Heart right ventricle (tissue), 16 donors: ENCODE results near the gene OR9Q1. TPM values are rescaled to one million over a fixed set of nuclear protein-coding genes. Genes with fewer than 3 reads are reported as not detected.

Source experiments
- ATAC-seq, 8 donors: fragments of 200-7000 bp; cut with Tn5 transposase; one replicate each; pipeline ENCODE4 v1.9.1; 2020; ENCODE audit warnings: mild to moderate bottlenecking in 8 of 8, moderate library complexity in 8 of 8, moderate number of reproducible peaks in 1 of 8
- DNase-seq, 2 donors: peaks; one replicate each; pipeline ENCODE4 v3.0.0-alpha.2; 2020
- H3K27ac ChIP-seq, 10 donors: fragments of 200-600 bp; sonication (generic) in 2 of 10; one replicate each; pipeline versions ENCODE4 v1.5.0 to v1.8.0; 2020 to 2022; ENCODE audit warnings: mild to moderate bottlenecking in 3 of 10
- H3K27me3 ChIP-seq, 7 donors: fragments of 200-600 bp; one replicate each; pipeline ENCODE4 v1.8.0; 2021 to 2022; ENCODE audit warnings: mild to moderate bottlenecking in 2 of 7
- H3K36me3 ChIP-seq, 9 donors: fragments of 200-600 bp; sonication (generic) in 1 of 9; one replicate each; pipeline versions ENCODE4 v1.5.0 to v1.8.0; 2020 to 2022; ENCODE audit warnings: mild to moderate bottlenecking in 2 of 9
- H3K4me1 ChIP-seq, 9 donors: fragments of 200-600 bp; sonication (generic) in 1 of 9; one replicate each; pipeline versions ENCODE4 v1.5.0 to v1.8.0; 2020 to 2022; ENCODE audit warnings: mild to moderate bottlenecking in 4 of 9
- H3K4me3 ChIP-seq, 10 donors: fragments of 200-600 bp; sonication (generic) in 2 of 10; one replicate each; pipeline versions ENCODE4 v1.5.0 to v1.8.0; 2020 to 2022; ENCODE audit warnings: mild to moderate bottlenecking in 7 of 10, moderate library complexity in 2 of 10
- H3K9me3 ChIP-seq, 11 donors: fragments of 200-600 bp in 10 of 11; sonication (generic) in 2 of 11; one replicate each; pipeline versions ENCODE4 v1.5.0 to v1.8.0; 2013 to 2022; ENCODE audit warnings: mild to moderate bottlenecking in 2 of 11, control low read depth in 1 of 11, moderate library complexity in 1 of 11
- WGBS, 2 donors: extraction: QIAGEN DNeasy Blood & Tissue Kit; methylation state at CpG; one replicate each; pipeline ENCODE4 v1.1.7; 2013; ENCODE audit warnings: inconsistent platforms in 1 of 2; 5-methylcytosine and 5-hydroxymethylcytosine counted together
- intact Hi-C, 10 donors: fragments of 100-400 bp; cut with DNase I; formaldehyde crosslinking; loops; one replicate each; pipeline versions ENCODE4 v1.11.1 to v1.14.2; 2022
- polyA plus RNA-seq, 2 donors: library from polyadenylated mRNA; stranded (reverse); fragments of 200-250 nt; gene quantifications; one replicate each; pipeline ENCODE4 v1.2.3, GENCODE V29; 2013
- total RNA-seq, 10 donors: library from RNA; stranded (reverse); fragmentation: NEBNext Ultra II Directional in 3 of 10; extraction: Animal tissue kit (Norgen Biotek cat#: 25700) in 3 of 10; gene quantifications; one replicate each; pipeline versions ENCODE4 v1.2.1 to v1.2.4, GENCODE V29; 2021 to 2023
- TF ChIP-seq, protein P1 (sequence below), 9 donors: fragments of 200-600 bp; sonication (generic) in 2 of 9; IDR thresholded peaks; one replicate each; pipeline versions ENCODE4 v1.5.0 to v1.8.0; 2021 to 2022; ENCODE audit warnings: antibody characterized with exemption in 9 of 9, mild to moderate bottlenecking in 5 of 9, moderate library complexity in 1 of 9
- donor health status: Arrhythmogenic right ventricular cardiomyopathy.
- donor health status: ischemic (EF 13 %, LVEDD 7.1; RV severe dilation, severe dysfunction).
- donor health status: healthy with polysubstance abuse.
- donor health status: DM: no; HTN: yes; CAD: no.
- donor health status: DM: no; HTN: no; CAD: no.
- donor health status: ischemic (EF 25% LVEDD 6.9; RV normal size, moderate dysfunction).
- donor health status: ischemic (EF 25% LVEDD 5.7; RV mildly dilated, moderate dysfunction).
- donor health status: healthy.
- donor health status: DM: yes; HTN: yes; CAD: no.
- donor health status: Ischemic cardiomyopathy.
- donor health status: ischemic (EF 35%, LVEDD 5.7; RV mildly dilated, moderate dysfunction).
- donor health status: nonischemic (EF 11% LVEDD 7.7; RV severe dilation, severe dysfunction).
- donor health status: DM: yes; HTN: yes; CAD: no.
- donor health status: PGD.
- donor health status: ischemic (EF 29% LVEDD 5.4; RV normal size, mild dysfunction).
- donor health status: nonischemic (EF 23%, LVEDD 6.1; RV moderate dilation, normal function).

The OR9Q1 gene
- total and polyA plus RNA-seq, 12 donors, result not detected

DNA sequence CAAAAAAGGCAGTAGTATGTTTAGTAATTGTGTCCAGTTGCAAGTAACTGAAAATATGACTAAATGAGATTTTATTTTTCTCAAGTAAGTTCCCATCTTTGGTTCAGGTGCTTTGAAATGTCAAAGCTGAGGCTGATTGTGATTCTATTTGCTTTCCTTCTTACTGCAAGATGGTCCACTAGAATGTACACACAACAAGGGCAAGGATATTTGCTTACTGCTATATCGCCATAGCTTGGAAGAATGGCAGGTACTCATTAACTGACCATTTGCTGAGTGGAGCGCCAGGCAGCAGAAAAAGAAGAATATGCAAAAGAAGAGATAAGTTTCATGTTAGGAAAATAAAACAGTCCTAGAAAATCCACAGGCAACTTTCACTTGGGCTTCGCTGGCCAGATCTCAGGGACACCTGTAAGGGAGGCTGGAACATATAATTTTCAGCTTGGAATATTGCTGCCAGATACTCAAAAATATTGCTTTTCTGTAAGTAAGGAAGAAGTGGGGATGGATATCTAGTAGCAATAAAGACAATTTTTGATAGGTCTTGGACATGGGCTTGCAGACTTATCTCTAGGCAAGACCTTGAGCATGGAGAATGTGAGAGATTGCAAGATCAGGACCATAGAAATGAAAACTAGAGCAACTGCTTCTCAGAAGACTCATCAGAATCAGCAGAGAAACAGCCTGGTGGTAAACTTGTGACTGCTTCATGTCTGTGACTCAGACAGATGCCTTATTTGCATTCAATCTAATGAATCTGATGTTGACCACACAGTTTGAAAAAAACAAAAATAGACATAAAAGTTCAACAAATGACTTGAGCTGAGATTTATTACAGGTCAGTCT, 44.8 kb upstream of the OR9Q1 start:
- Histone ChIP-seq H3K27ac (no peak overlapping the region), H3K9me3 (peaks cover 0 to 3% (median 0%) of the 10 kb centered on the region in 11 donors), H3K4me3 (no peak overlapping the region), H3K36me3 (no peaks in the 10 kb centered on the region), H3K4me1 (peaks cover 0 to 17% (median 0%) of the 10 kb centered on the region in 9 donors), H3K27me3 (no peaks in the 10 kb centered on the region)
- ATAC-seq (no peak), DNase-seq (no peak)
- 95% methylated on average over 3 of the region's 3 CpGs for WGBS, 2 donors
- TF ChIP-seq, protein P1, sequence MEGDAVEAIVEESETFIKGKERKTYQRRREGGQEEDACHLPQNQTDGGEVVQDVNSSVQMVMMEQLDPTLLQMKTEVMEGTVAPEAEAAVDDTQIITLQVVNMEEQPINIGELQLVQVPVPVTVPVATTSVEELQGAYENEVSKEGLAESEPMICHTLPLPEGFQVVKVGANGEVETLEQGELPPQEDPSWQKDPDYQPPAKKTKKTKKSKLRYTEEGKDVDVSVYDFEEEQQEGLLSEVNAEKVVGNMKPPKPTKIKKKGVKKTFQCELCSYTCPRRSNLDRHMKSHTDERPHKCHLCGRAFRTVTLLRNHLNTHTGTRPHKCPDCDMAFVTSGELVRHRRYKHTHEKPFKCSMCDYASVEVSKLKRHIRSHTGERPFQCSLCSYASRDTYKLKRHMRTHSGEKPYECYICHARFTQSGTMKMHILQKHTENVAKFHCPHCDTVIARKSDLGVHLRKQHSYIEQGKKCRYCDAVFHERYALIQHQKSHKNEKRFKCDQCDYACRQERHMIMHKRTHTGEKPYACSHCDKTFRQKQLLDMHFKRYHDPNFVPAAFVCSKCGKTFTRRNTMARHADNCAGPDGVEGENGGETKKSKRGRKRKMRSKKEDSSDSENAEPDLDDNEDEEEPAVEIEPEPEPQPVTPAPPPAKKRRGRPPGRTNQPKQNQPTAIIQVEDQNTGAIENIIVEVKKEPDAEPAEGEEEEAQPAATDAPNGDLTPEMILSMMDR (IDR thresholded peaks at IDR 0.05), result no peak
- intact Hi-C loops, result no loop called here

DNA sequence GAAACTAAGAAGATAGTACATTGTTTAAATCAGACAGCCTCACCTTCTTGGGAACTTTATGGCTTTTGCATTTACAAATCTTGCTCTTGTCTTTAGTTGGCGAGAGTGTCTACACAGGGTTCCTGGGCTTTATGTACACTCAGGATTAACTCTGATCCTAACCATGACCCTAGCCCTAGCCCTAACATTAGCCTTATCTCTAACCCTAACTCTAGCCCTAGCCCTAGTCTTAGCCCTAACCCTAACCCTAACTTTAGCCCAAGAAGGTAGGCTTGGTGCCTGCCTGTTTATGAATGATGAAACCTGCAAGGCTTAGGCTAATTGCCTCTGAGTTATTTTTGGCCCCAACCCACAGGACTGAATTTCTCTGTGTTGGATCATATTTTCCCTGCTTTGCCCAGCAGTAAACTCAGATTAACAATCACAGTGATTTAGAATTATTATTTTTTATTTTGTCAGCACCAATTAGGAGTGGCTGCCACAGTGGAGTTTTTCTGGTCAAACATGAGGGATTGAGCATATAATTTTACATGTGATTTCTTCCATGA, 44.1 kb upstream of the OR9Q1 start:
- DNase-seq (no peak), ATAC-seq (no peak)
- Histone ChIP-seq H3K27ac (no peak overlapping the region), H3K9me3 (peaks cover 0 to 3% (median 0%) of the 10 kb centered on the region in 11 donors), H3K36me3 (no peaks in the 10 kb centered on the region), H3K4me1 (peaks cover 0 to 18% (median 0%) of the 10 kb centered on the region in 9 donors), H3K4me3 (no peak overlapping the region), H3K27me3 (no peaks in the 10 kb centered on the region)
- intact Hi-C loops, result no loop called here
- WGBS, 2 donors, result 91 to 96% methylated on average over 1 of the region's 1 CpG
- TF ChIP-seq, protein P1 (IDR thresholded peaks at IDR 0.05), result no peak

DNA sequence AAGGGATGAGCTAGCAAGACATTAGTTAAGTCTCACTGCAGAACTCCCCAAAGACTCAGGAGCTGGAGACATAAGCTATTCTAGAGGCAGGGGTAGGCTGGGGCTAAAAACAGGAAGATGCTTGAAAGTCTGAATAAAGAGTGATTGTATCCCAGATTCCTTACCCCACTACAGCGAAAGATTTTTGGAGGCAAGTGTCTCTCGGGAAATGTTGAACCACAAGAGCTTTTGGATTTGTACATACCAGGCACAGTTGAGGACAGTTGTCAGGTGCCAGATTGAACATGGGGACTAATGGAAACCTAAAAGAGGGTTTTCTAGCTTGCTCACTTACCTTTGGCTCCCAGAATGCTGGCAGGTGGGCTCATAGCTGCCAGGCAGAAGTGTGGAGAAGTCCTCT, 43.5 kb upstream of the OR9Q1 start:
- ATAC-seq (no peak), DNase-seq (no peak)
- Histone ChIP-seq H3K27ac (no peak overlapping the region), H3K27me3 (no peaks in the 10 kb centered on the region), H3K9me3 (peaks cover 0 to 3% (median 0%) of the 10 kb centered on the region in 11 donors), H3K4me1 (peaks cover 0 to 18% (median 0%) of the 10 kb centered on the region in 9 donors), H3K4me3 (no peak overlapping the region), H3K36me3 (no peaks in the 10 kb centered on the region)
- 90% methylated on average over 2 of the region's 2 CpGs for WGBS, 2 donors
- TF ChIP-seq, protein P1 (IDR thresholded peaks at IDR 0.05), result no peak
- intact Hi-C loops, result no loop called here

DNA sequence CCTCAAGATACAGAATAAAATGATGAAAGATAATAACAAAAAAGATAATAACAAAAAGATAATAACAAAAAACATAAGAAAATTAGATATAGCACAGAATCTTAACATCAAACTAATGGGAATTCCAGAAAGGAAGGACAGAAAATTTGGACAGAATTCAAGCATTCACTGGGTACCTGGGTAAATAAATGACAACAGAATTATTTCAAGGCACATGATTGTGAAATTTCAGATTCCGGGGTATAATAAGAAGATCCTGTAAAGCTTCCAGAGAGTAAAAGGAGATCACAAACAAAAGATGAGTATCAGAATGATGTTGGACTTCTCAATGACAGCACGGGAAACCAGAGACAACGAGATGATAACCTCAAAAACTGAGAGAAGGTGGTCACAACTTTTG, 42.1 kb upstream of the OR9Q1 start:
- intact Hi-C loops, result no loop called here
- Histone ChIP-seq H3K9me3 (no peaks in the 10 kb centered on the region), H3K4me1 (peaks cover 0 to 18% (median 0%) of the 10 kb centered on the region in 9 donors), H3K27ac (peak overlapping the region in 1 of 10 donors; percentile 17), H3K27me3 (no peaks in the 10 kb centered on the region), H3K4me3 (no peak overlapping the region), H3K36me3 (no peaks in the 10 kb centered on the region)
- TF ChIP-seq, protein P1 (IDR thresholded peaks at IDR 0.05), result no peak
- WGBS, 2 donors, result 59 to 70% methylated on average over 3 of the region's 3 CpGs
- no peak for DNase-seq
- no peak for ATAC-seq
